GM04503 (cell line): ENCODE data around the gene SCARB2.

Experiments used
- DNase-seq: peaks from one replicate; pipeline ENCODE4 v3.0.0-alpha.2; 2012; ENCODE audit warnings: low read depth

Gene SCARB2

GRCh38 chr4:76148142-76148865 is 65.3 kb downstream of the SCARB2 start, which contains the start of gene NUP54:
Gene NUP54 (minus strand): TSS chr4:76148397. CDS start chr4:76148374, 23 bp downstream.
- DNase-seq, result peak; percentile 70

DNA sequence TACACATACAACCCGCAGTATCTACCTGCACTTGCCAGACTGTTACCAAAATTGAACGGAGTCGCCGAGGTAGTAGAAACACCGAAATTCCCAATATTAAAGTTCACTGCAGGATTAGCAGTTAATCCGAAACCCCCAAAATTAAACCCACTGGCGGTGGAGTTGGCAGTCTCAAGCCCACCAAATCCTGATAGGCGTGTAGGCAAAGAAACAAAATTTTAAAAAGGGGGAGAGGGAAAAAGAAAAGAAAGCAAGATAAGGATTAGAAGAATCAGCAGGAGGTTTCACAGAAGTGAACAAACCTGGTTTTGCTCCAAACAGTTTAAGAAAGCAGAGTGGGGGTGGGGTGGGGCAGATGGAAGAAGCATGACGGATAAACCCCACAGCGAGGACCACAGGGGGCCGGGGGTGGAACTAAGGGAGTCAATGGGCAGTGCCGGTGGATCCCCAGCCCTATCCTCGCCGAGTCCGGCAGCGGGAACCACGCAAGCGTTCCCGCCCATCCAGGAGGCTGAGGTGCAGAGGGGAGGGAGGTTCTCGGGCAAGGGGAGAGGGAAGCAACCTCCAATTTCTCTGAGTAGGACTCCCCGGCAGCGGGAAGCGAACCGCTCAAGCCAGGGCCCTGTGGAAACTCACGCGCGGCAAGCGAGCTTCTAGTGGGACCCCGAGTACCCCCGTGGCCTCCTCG is 66.0 kb downstream of the SCARB2 start:
- DNase-seq, result peak; percentile 19

DNA sequence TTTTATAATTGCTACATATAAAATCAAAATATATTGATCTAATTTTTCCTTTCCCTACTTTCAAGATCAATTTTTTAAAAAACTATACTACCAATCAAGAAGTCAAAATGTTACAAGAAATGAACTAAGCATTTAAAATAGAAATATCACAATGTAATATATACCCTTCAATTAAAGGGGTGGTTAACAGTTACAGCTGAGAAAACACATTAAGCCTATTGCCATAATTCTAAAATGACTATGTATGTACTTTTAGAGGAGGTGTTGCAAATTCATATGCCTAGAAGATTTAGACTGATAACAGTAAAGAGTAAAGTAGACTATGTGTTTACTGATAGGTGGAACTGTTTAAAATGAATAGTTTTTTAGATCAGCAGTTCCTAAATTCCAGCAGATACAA is 69.1 kb downstream of the SCARB2 start:
- DNase-seq, result no peak

DNA sequence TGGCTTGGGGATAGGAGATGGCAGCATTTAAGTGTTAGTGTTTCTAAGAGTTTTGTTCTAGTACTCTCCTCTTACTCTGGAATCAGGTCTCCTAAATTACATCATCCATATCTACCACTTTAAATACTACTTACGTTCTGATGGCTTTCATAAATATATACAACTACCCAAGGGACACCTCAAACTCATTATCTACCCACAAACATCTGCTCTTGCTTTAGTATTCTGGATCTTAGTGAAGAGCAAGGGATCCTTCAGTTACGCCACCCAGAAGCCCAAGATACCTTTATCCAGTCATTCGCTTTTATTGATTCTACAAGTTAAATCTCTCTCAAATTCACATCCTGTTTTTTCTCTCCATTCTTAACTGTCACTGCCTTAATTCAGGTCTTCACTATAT is 72.4 kb downstream of the SCARB2 start:
- DNase-seq, result no peak

DNA sequence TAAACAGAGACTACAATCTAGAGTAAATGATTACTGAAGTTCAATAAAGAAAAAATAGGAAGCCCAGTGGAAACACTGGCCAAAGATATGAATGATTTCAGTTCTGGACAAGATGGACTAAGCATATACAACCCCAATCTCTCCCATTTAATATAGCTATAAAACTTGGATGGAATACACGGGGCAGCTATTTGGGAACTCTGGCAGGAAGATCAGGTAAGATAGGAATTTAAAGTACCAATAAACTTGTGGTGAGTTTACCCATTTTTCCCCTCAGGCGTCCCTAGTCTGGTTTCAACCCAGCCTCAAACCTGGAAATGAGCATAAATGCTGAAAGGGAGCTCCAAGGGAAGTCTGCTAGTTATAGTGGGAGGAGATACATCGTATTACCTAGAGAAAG is 85.9 kb downstream of the SCARB2 start:
- DNase-seq, result no peak

DNA sequence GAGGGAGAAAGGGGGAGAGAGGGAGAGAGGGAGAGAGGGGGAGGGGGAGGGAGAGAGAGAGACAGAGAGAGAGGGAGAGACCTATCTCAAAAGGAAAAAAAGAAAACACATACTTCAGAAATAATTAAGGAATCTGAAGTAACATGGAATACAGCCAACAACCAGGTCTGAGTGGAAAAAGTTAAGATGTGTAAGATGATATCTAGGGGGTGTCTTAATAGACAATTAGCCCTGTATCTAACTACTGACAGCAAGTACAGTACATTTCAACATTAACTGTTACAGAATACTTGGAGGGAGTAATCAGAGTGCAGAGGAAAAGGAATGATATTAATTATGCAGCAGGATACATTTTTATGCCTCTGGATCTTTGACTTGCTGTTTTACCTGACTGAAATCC is 87.8 kb downstream of the SCARB2 start:
- DNase-seq, result no peak

DNA sequence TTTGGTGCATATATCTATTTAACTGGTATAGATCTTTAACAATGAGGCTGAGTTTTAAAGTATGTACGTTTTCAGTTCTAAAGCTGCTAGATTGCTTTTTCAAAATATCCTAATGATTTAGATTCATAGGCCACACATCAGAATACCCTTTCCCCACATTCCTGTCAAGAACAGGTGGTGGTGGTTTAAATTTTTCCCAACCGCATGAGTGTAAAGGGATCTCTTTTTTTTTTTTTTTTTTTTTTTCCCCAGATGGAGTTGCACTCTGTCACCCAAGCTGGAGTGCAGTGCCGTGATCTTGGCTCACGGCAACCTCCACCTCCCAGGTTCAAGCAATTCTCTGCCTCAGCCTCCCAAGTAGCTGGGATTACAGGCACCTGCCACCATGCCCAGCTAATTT is 93.4 kb downstream of the SCARB2 start:
- DNase-seq, result no peak

- no peak for DNase-seq
Measured at GRCh38 chr4:76117536-76117935, 96.1 kb downstream of the SCARB2 start.

DNA sequence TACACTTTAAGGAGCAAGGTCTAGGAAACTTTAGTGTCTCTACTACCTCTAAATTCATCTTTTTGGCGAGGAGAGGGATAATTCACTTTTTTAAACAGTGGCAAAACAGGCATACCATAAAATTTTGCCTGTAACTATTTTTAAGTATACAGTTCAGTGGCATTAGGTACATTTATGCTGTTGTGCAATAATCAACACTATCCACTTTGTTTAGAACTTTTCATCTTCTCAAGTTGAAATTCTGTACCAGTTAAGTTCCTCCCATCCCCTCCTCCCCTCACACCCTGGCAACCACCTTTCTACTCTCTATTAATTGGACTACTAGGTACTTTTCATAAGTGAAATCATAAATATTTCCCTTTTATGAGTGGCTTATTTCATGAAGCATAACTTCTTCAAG is 96.8 kb downstream of the SCARB2 start:
- DNase-seq, result no peak
